OCI-LY1 (cell line): ENCODE data around the gene SUGCT.

Experiments
- CTCF ChIP-seq: fragments of 200-600 bp; sonication (generic), shearing (Covaris generic); IDR thresholded peaks from 2 replicates; pipeline ENCODE4 v1.5.1; 2017; ENCODE audit warnings: mild to moderate bottlenecking, antibody characterized with exemption, low read length, moderate library complexity, mixed read lengths
- EZH2 ChIP-seq: fragments of 200-600 bp; sonication (generic), shearing (Covaris generic); IDR thresholded peaks from 2 replicates; pipeline ENCODE4 v1.8.0; 2017; ENCODE audit warnings: borderline replicate concordance, mixed run types, mild to moderate bottlenecking, antibody characterized with exemption, low read length, moderate library complexity, mixed read lengths

- no peak for TF ChIP-seq EZH2
- TF ChIP-seq CTCF = no peak
These were observed 661.9 kb downstream of the SUGCT start for GRCh38 chr7:40796723-40797122.
